Measurements from ENCODE around the gene SERPINB1.
"Not testable (repeated sequence)": the region's sequence is repeated elsewhere in the genome, so short reads cannot be mapped to it uniquely, and the experiment has no call there.

SERPINB1 gene

GRCh38 chr6:2884804-2885203 is 43.1 kb upstream of the SERPINB1 start:
- no peak for TF ChIP-seq CTCF (IDR thresholded peaks at IDR 0.05; ENCODE audit: insufficient read depth, low read length, poor library complexity, severe bottlenecking)
- TF ChIP-seq EZH2phosphoT487 (conservative IDR thresholded peaks at IDR 0.05; ENCODE audit: low read length): no peak
- H3F3A ChIP-seq (ENCODE audit: insufficient read depth): peaks cover 62% of the 10 kb centered on the region

GRCh38 chr6:2883673-2884072 is 42.0 kb upstream of the SERPINB1 start:
- Histone ChIP-seq H3K27ac (ENCODE audit: low read depth, low read length) (peak overlapping the region; percentile 81), H3K36me3 (ENCODE audit: low read length) (peaks cover 21% of the 10 kb centered on the region), H3K4me2 (ENCODE audit: low read depth, low read length, poor library complexity, severe bottlenecking) (no peak overlapping the region), H3K9ac (ENCODE audit: low read length) (no peak overlapping the region), H3K79me2 (ENCODE audit: insufficient read depth, low read length) (peaks cover 10% of the 10 kb centered on the region), H3K9me2 (replicated peaks; ENCODE audit: insufficient read depth, low read length) (no peaks in the 10 kb centered on the region), H3K4me3 (ENCODE audit: insufficient read depth, low read length, poor library complexity, severe bottlenecking) (no peak overlapping the region), H3K27me3 (ENCODE audit: low read length) (no peaks in the 10 kb centered on the region), H3K9me3 (ENCODE audit: insufficient read depth, low read length) (no peaks in the 10 kb centered on the region), H2AFZ (ENCODE audit: low read depth, low read length, severe bottlenecking) (no peak overlapping the region), H4K20me1 (ENCODE audit: low read depth, low read length) (0 out of 2 replicates have a peak, but pooled peaks cover 5% of the 10 kb centered on the region), H3F3A (ENCODE audit: insufficient read depth) (peaks cover 54% of the 10 kb centered on the region)
- TF ChIP-seq EZH2phosphoT487 (conservative IDR thresholded peaks at IDR 0.05; ENCODE audit: low read length): no peak
- no peak for TF ChIP-seq CTCF (IDR thresholded peaks at IDR 0.05; ENCODE audit: insufficient read depth, low read length, poor library complexity, severe bottlenecking)

More at GRCh38 chr6:2884804-2885203, 43.1 kb upstream of the SERPINB1 start:
- no peaks in the 10 kb centered on the region for H3K27me3 ChIP-seq (ENCODE audit: low read length)
- no peak overlapping the region for H3K4me3 ChIP-seq (ENCODE audit: insufficient read depth, low read length, poor library complexity, severe bottlenecking)
- H3K9ac ChIP-seq (ENCODE audit: low read length): no peak overlapping the region
- no peaks in the 10 kb centered on the region for H3K9me3 ChIP-seq (ENCODE audit: insufficient read depth, low read length)
- H2AFZ ChIP-seq (ENCODE audit: low read depth, low read length, severe bottlenecking): no peak overlapping the region
- peaks cover 18% of the 10 kb centered on the region for H3K79me2 ChIP-seq (ENCODE audit: insufficient read depth, low read length)
- no peaks in the 10 kb centered on the region for H3K9me2 ChIP-seq (replicated peaks; ENCODE audit: insufficient read depth, low read length)
- peaks cover 30% of the 10 kb centered on the region for H3K36me3 ChIP-seq (ENCODE audit: low read length)
- H3K4me2 ChIP-seq (ENCODE audit: low read depth, low read length, poor library complexity, severe bottlenecking): peak overlapping the region; percentile 47
- H3K27ac ChIP-seq (ENCODE audit: low read depth, low read length): peak overlapping the region; percentile 81
- H4K20me1 ChIP-seq (ENCODE audit: low read depth, low read length): 0 out of 2 replicates have a peak, but pooled peaks cover 5% of the 10 kb centered on the region

GRCh38 chr6:2881423-2881822 is 39.8 kb upstream of the SERPINB1 start:
- TF ChIP-seq EZH2phosphoT487 (conservative IDR thresholded peaks at IDR 0.05; ENCODE audit: low read length) (no peak), CTCF (IDR thresholded peaks at IDR 0.05; ENCODE audit: insufficient read depth, low read length, poor library complexity, severe bottlenecking) (no peak)
- Histone ChIP-seq H3K36me3 (ENCODE audit: low read length) (peaks cover 3% of the 10 kb centered on the region), H3K4me2 (ENCODE audit: low read depth, low read length, poor library complexity, severe bottlenecking) (peak overlapping the region; percentile 39)

GRCh38 chr6:2880156-2880555 is 38.5 kb upstream of the SERPINB1 start:
- not testable (repeated sequence) for H3K36me3 ChIP-seq (ENCODE audit: low read length); H3K9ac ChIP-seq (ENCODE audit: low read length); H3K79me2 ChIP-seq (ENCODE audit: insufficient read depth, low read length); H4K20me1 ChIP-seq (ENCODE audit: low read depth, low read length); H3K4me3 ChIP-seq (ENCODE audit: insufficient read depth, low read length, poor library complexity, severe bottlenecking); H2AFZ ChIP-seq (ENCODE audit: low read depth, low read length, severe bottlenecking); H3K9me3 ChIP-seq (ENCODE audit: insufficient read depth, low read length); H3K27ac ChIP-seq (ENCODE audit: low read depth, low read length); H3K27me3 ChIP-seq (ENCODE audit: low read length); H3K9me2 ChIP-seq (replicated peaks; ENCODE audit: insufficient read depth, low read length); H3K4me2 ChIP-seq (ENCODE audit: low read depth, low read length, poor library complexity, severe bottlenecking)
- H3F3A ChIP-seq (ENCODE audit: insufficient read depth): peaks cover 20% of the 10 kb centered on the region

More at GRCh38 chr6:2881423-2881822, 39.8 kb upstream of the SERPINB1 start:
- H3F3A ChIP-seq (ENCODE audit: insufficient read depth): peaks cover 33% of the 10 kb centered on the region
- H4K20me1 ChIP-seq (ENCODE audit: low read depth, low read length): no peaks in the 10 kb centered on the region
- no peak overlapping the region for H2AFZ ChIP-seq (ENCODE audit: low read depth, low read length, severe bottlenecking)
- H3K9me2 ChIP-seq (replicated peaks; ENCODE audit: insufficient read depth, low read length): no peaks in the 10 kb centered on the region
- no peaks in the 10 kb centered on the region for H3K27me3 ChIP-seq (ENCODE audit: low read length)
- H3K27ac ChIP-seq (ENCODE audit: low read depth, low read length): no peak overlapping the region
- H3K9ac ChIP-seq (ENCODE audit: low read length): no peak overlapping the region; the same call in 1 of the 2 replicates
- H3K4me3 ChIP-seq (ENCODE audit: insufficient read depth, low read length, poor library complexity, severe bottlenecking): no peak overlapping the region
- H3K9me3 ChIP-seq (ENCODE audit: insufficient read depth, low read length): no peaks in the 10 kb centered on the region
- no peaks in the 10 kb centered on the region for H3K79me2 ChIP-seq (ENCODE audit: insufficient read depth, low read length)

Data from SU-DHL-6 (cell line).